Esophagus squamous epithelium (tissue), 4 donors: ENCODE data around the gene AFF3.

Experiments used
- CTCF ChIP-seq, 6 experiments: fragments of 450-650 bp in 4 of 6; fragments of 200-600 bp in 2 of 6; sonication (generic) in 2 of 6; IDR thresholded peaks; one replicate each; pipeline ENCODE4 v1.5.1; 2016 to 2019; ENCODE audit warnings: antibody characterized with exemption in 6 of 6, mild to moderate bottlenecking in 4 of 6, moderate library complexity in 4 of 6
- POLR2A ChIP-seq, 4 donors: fragments of 450-650 bp; IDR thresholded peaks; one replicate each; pipeline ENCODE4 v1.6.1; 2017; ENCODE audit warnings: antibody characterized with exemption in 4 of 4, mild to moderate bottlenecking in 4 of 4, moderate library complexity in 3 of 4

GRCh38 chr2:99880148-99880963, 262.0 kb downstream of the AFF3 start:
- TF ChIP-seq CTCF (IDR thresholded peaks at IDR 0.05) (no peak), POLR2A (IDR thresholded peaks at IDR 0.05) (no peak)
